NCI-H2107 (cell line): ENCODE results near the gene PUS1.

Source experiments
- DNase-seq: peaks from one replicate; lab custom pipeline; 2025; lab: John Stamatoyannopoulos, UW

Gene PUS1

GRCh38 chr12:131991816-131992430 lies 62.8 kb downstream of the PUS1 start:
- no peak for DNase-seq

- no peak for DNase-seq
Observed at GRCh38 chr12:131994589-131994988, 65.5 kb downstream of the PUS1 start.
